ENCODE data around the gene REELD1.

- no peak for TF ChIP-seq POLR2AphosphoS5 (IDR thresholded peaks at IDR 0.05; ENCODE audit: low read depth, low read length)
- no peak for TF ChIP-seq POLR2A (IDR thresholded peaks at IDR 0.05; ENCODE audit: low read depth, low read length)
These were observed 36.2 kb upstream of the REELD1 start for GRCh38 chr4:146178126-146178525.

Measured in GM12892 (cell line).